HG03103 (cell line): ENCODE measurements around the gene IFI27L1.

Source experiments
- ATAC-seq: cut with Tn5 transposase; IDR thresholded peaks from one replicate; pipeline ENCODE4 v1.9.1; 2021; ENCODE audit warnings: low read depth; ENCODE audit not compliant: unreplicated experiment

Gene IFI27L1

GRCh38 chr14:94113490-94113889 is 32.4 kb downstream of the IFI27L1 start:
- no peak for ATAC-seq

- ATAC-seq: no peak
Observed at GRCh38 chr14:94113908-94114588, 32.9 kb downstream of the IFI27L1 start.

- ATAC-seq: no peak
Observed at GRCh38 chr14:94114589-94115057, 33.5 kb downstream of the IFI27L1 start.

- ATAC-seq: no peak
Observed at GRCh38 chr14:94115058-94115591, 34.0 kb downstream of the IFI27L1 start.

DNA sequence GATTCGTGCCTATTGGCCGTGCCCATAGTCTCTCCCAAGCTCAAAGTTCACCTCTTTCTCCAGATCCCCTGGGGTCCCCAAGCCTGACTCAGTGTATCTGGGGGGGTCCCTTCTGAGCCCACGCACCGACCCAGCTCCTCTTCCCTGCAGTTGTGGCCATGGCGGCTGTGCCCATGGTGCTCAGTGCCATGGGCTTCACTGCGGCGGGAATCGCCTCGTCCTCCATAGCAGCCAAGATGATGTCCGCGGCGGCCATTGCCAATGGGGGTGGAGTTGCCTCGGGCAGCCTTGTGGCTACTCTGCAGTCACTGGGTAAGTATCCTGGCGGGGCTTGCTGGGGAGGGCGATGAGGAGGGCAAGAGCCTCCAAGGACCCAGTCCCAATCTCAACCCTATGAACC is 34.5 kb downstream of the IFI27L1 start:
- ATAC-seq: no peak

DNA sequence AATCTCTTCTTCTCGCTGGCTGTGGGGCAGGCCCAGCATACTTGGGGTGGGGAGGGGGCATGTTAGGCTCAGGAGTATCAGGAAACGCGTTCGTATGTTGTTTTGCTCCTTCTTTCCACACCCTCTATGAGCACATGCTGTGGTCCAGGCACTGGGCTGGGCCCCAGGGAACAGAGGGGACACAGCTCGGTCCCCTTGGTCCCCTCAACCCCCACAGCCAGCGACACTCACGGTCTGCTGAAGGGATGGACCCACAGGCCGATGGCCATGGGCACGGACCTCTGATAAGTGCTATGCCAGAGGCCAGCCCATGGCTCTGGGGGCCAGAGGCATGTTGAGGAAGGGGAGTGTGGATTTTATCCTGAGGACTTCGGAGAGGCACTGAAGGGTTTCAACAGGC is 35.6 kb downstream of the IFI27L1 start:
- no peak for ATAC-seq

DNA sequence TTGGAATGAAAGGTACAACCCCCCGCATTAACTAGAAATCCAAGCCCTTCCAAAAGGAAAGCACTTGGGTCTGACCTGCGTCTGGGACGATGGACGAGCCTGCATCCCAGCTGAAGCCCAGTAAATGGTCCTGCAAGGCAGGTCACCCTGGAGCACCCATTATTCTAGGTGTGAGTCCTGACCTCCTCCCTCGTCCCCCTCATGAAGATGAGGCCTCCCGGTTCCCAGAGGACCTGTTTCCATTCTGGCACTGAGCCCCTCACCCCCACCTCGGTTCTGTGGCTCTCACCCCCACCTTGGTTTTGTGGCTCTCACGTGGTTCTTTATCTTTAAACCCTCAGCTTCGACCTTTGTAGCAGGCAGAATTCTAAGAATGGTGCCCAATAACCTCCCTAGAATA is 36.7 kb downstream of the IFI27L1 start:
- no peak for ATAC-seq

GRCh38 chr14:94119071-94119470 is 38.0 kb downstream of the IFI27L1 start:
- ATAC-seq: no peak

- ATAC-seq: no peak
Observed at GRCh38 chr14:94120667-94121340, 39.7 kb downstream of the IFI27L1 start.

- no peak for ATAC-seq
Observed at GRCh38 chr14:94121485-94121884, 40.4 kb downstream of the IFI27L1 start.

GRCh38 chr14:94122438-94122837 is 41.3 kb downstream of the IFI27L1 start:
- no peak for ATAC-seq

DNA sequence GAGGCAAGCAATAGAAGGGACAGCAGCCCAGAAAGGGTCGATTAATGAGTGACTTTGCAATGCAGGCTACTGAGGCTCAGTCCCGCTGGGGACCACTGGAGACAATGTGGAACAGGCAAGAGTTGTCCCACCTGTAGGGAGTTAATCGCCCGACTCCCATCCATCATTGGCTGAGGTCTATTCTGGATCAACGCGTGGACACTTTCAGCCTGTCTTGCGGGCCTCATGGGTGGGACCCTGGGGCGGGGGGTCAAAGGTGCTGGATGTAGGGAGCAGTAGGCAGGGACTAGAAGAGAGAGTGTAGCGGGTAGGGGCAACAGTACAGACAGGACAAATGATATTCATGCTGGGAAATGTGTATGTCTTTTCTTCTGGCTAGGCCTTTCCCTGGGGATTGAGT is 42.2 kb downstream of the IFI27L1 start:
- no peak for ATAC-seq

GRCh38 chr14:94123868-94124267 is 42.8 kb downstream of the IFI27L1 start:
- no peak for ATAC-seq

DNA sequence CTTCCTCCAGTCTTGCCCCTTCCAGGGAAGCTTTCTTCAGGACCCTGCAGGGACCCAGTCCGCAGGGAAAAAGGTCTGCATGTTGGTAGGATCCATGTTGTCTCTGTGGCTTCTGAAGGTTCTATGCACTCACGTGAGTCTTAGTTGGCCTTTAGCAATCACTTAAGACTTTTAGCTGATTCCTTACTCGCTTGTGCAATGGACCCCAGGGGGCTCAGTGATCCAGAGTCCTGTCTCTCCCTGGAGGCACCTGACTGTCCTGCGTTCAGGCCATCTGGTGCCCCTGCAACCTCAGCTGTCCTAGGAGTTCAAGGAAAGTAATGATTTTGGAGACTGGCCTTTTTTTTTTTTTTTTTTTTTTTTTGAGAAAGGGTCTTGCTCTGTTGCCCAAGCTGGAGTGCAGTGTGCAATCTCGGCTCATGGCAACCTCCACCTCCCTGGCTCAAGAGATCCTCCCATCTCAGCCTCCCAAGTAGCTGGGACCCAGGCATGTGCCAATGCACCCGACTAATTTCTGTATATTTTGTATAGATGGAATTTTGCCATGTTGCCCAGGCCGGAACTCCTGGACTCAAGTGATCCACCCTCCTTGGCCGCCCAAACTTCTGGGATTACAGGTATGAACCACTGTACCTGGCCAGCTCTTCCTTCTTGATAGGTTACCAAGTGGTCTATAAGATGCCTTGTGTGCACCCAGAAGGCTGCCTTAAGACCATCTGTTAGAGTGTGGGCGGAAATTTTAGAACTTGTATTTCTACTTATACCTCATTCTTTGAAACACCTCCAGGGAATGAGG is 43.7 kb downstream of the IFI27L1 start:
- no peak for ATAC-seq

DNA sequence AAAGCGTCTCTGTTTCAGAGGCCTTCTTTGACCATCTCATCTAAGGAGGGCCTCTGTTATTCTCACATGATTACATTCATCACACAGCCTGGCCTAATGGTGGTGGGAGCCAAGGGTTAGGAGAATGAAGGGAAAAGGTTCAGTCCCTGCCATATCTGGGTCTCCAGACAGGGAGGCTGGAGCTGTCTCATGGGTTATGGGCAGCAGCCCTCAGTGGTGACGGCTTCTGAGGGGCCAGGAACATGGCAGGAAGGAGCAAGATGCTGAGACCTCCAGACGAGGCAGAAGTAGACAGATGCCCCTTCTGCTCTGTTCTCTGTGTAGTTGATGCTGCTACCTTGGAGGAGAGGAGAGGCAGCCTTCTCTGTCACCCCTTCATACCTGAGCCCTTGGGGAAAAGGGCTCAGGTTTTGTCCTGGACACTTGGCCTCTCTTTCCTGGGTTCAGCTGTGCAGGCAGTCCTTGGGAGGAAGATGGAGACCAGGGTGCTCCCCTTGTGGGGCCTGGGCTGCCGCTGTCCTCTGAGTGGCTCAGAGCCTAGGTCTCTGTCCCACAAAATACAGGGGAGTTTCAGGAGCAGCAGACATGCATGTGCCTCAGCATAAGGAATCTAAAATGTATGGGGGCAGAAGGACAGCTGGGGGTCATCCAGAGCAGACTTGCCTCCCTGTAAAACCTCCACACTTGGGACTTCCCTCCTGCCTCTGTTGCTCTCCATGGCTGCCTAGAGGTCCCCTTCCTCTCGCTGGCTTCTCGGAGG is 44.7 kb downstream of the IFI27L1 start:
- ATAC-seq: no peak

GRCh38 chr14:94126419-94126677 is 45.2 kb downstream of the IFI27L1 start:
- ATAC-seq: no peak

- no peak for ATAC-seq
Observed at GRCh38 chr14:94126800-94127199, 45.7 kb downstream of the IFI27L1 start.

DNA sequence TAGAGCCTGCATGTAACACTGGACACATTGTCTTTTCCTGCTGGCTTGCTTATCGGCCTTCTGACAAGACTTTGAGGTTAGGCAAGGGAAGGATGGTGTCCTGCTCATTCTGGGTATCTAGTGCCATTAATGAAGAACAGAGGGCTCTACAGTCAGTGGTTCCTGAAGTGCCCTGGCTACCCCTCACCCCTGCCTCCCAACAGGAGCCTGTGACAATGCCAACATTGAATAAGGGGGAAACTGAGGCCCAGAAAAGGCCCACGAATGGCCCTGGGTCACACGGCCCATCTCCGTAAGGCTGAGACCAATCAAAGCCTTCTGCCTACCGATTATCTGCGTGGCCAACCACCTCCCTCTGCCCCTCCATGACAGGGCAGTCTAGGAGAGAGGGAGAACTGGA is 46.2 kb downstream of the IFI27L1 start:
- ATAC-seq: no peak

- no peak for ATAC-seq
Observed at GRCh38 chr14:94128216-94128839, 47.2 kb downstream of the IFI27L1 start.

GRCh38 chr14:94129111-94129757 is 48.1 kb downstream of the IFI27L1 start, which contains the start of gene IFI27L2:
Gene IFI27L2, minus strand, starts transcription at chr14:94129604. Its CDS starts 40 bp downstream, at chr14:94129564.
- ATAC-seq: peak; percentile 91
